GM12874 (cell line): ENCODE measurements around the gene WNT1.

Experiments used
- TF ChIP-seq, protein P1 (sequence below): IDR thresholded peaks from 2 replicates; pipeline ENCODE4 v1.5.1; 2011; ENCODE audit warnings: low read depth, mild to moderate bottlenecking, control low read depth, low read length, moderate library complexity; ENCODE audit not compliant: insufficient read depth

Gene WNT1

GRCh38 chr12:49022558-49023178, 44.5 kb downstream of the WNT1 start:
- TF ChIP-seq, protein P1, sequence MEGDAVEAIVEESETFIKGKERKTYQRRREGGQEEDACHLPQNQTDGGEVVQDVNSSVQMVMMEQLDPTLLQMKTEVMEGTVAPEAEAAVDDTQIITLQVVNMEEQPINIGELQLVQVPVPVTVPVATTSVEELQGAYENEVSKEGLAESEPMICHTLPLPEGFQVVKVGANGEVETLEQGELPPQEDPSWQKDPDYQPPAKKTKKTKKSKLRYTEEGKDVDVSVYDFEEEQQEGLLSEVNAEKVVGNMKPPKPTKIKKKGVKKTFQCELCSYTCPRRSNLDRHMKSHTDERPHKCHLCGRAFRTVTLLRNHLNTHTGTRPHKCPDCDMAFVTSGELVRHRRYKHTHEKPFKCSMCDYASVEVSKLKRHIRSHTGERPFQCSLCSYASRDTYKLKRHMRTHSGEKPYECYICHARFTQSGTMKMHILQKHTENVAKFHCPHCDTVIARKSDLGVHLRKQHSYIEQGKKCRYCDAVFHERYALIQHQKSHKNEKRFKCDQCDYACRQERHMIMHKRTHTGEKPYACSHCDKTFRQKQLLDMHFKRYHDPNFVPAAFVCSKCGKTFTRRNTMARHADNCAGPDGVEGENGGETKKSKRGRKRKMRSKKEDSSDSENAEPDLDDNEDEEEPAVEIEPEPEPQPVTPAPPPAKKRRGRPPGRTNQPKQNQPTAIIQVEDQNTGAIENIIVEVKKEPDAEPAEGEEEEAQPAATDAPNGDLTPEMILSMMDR: no peak

GRCh38 chr12:49023812-49024211, 45.7 kb downstream of the WNT1 start:
- TF ChIP-seq, protein P1: no peak

DNA sequence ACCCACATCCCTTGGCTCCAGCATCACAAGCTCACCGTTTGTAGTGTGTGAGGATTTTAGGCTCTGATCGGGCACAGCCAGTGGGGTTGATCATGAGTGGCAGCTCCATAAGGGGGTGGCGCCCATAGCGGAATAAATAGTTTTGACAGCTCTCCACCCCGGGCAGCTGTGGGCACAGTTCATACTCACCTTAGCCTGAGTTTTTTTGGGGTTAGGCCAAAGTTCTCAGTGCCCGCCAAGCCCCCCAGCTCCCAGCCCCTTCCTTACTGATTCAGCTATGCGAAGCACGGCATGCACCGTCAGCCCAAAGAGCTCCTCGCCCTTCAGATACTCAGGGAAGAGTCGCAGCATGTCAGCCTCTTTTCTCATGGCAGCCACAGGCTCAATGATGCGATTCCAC, 46.4 kb downstream of the WNT1 start:
- TF ChIP-seq, protein P1: no peak

DNA sequence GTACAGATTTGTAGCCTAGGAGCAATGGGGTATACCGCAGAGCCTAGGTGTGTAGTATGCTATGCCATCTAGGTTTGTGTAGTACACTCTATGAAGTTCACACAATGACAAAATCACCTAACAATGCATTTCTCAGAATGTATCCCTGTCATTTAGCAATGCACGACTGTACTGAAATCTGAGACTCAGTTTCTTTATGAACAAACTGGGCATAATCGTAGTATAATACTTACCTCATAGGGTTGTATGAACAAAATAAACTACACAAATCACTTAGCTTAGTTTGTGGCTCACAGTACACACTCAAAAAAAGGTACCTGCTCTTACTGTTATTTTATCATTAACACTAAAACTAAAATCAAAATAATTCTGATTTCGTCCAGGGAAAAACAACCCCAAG, 47.3 kb downstream of the WNT1 start:
- TF ChIP-seq, protein P1: no peak

DNA sequence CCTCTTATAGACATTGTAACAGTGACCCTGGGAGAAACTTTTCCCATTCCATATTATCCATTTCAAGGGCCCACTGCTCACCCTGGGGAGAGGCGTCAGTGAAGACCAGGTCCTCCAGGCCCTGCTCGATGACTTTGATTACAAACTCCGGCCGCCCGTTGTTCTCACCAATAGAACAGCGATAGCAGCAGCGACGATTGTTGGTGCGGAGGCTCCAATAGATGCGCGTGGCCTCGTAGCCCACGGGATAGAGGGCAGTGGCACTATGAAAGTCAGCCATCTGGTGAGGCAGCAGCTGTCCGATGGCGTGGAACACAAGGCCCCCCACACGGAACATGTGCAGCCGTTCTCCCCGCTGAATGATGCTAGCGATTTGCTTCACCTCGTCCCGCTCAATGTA, 48.0 kb downstream of the WNT1 start:
- TF ChIP-seq, protein P1: no peak

GRCh38 chr12:49026678-49027480, 48.8 kb downstream of the WNT1 start:
- TF ChIP-seq, protein P1: no peak

- TF ChIP-seq, protein P1: no peak
Observed at GRCh38 chr12:49027846-49028555, 49.9 kb downstream of the WNT1 start.
